ENCODE measurements around the gene SRSF11. TPM values are rescaled to one million over a fixed set of nuclear protein-coding genes. Genes with fewer than 3 reads are reported as not detected.

SRSF11 gene
- total RNA-seq, 1 donor from 2014 or later, result 185 TPM

- no peaks in the 10 kb centered on the region for H3K9me3 Mint-ChIP-seq (ENCODE audit: unreplicated experiment)
- Histone ChIP-seq H3K79me2 (ENCODE audit: insufficient read depth, low read length) (peaks cover 3% of the 10 kb centered on the region), H3K9me3 (ENCODE audit: insufficient read depth, low read depth, low read length) (no peaks in the 10 kb centered on the region), H3K4me1 (ENCODE audit: insufficient read depth, low read length) (no peaks in the 10 kb centered on the region), H3K36me3 (ENCODE audit: insufficient read depth, low read length) (peaks cover 32% of the 10 kb centered on the region), H3K4me2 (ENCODE audit: low read length) (no peak overlapping the region), H4K20me1 (ENCODE audit: insufficient read depth, low read length) (peaks cover 4% of the 10 kb centered on the region), H3K27me3 (ENCODE audit: insufficient read depth, low read length) (no peaks in the 10 kb centered on the region), H3K27ac (ENCODE audit: low read depth, low read length) (no peak overlapping the region), H2AFZ (ENCODE audit: low read depth, low read length) (no peak overlapping the region), H3K4me3 (ENCODE audit: insufficient read depth, low read depth, low read length) (no peak overlapping the region), H3K9ac (ENCODE audit: low read length) (no peak overlapping the region)
- H3K4me1 Mint-ChIP-seq (ENCODE audit: low read depth, unreplicated experiment), result no peaks in the 10 kb centered on the region
- H3K4me3 Mint-ChIP-seq (ENCODE audit: unreplicated experiment), result no peak overlapping the region
- H3K27me3 Mint-ChIP-seq (ENCODE audit: low read depth, unreplicated experiment), result no peaks in the 10 kb centered on the region
- peaks cover 2% of the 10 kb centered on the region for H3K36me3 Mint-ChIP-seq (ENCODE audit: low read depth, unreplicated experiment)
- TF ChIP-seq EZH2 (IDR thresholded peaks at IDR 0.05; ENCODE audit: insufficient read depth, low read length) (no peak), CTCF (IDR thresholded peaks at IDR 0.05; ENCODE audit: insufficient read depth, low read depth, low read length) (no peak)
- FAIRE-seq (no peak), DNase-seq (ENCODE audit: low read depth) (no peak)
- no peak overlapping the region for H3K27ac Mint-ChIP-seq (ENCODE audit: unreplicated experiment)
Observed at GRCh38 chr1:70295749-70296148, 74.6 kb downstream of the SRSF11 start.

GRCh38 chr1:70299472-70299871 is 78.3 kb downstream of the SRSF11 start:
- Mint-ChIP-seq H3K9me3 (ENCODE audit: unreplicated experiment) (no peaks in the 10 kb centered on the region), H3K36me3 (ENCODE audit: low read depth, unreplicated experiment) (peaks cover 4% of the 10 kb centered on the region), H3K27me3 (ENCODE audit: low read depth, unreplicated experiment) (no peaks in the 10 kb centered on the region), H3K4me3 (ENCODE audit: unreplicated experiment) (no peak overlapping the region), H3K27ac (ENCODE audit: unreplicated experiment) (no peak overlapping the region), H3K4me1 (ENCODE audit: low read depth, unreplicated experiment) (no peaks in the 10 kb centered on the region)
- H4K20me1 ChIP-seq (ENCODE audit: insufficient read depth, low read length), result no peaks in the 10 kb centered on the region
- FAIRE-seq (no peak), DNase-seq (ENCODE audit: low read depth) (no peak)
- H3K4me2 ChIP-seq (ENCODE audit: low read length), result no peak overlapping the region
- H3K9ac ChIP-seq (ENCODE audit: low read length), result no peak overlapping the region
- H3K9me3 ChIP-seq (ENCODE audit: insufficient read depth, low read depth, low read length), result no peaks in the 10 kb centered on the region
- TF ChIP-seq EZH2 (IDR thresholded peaks at IDR 0.05; ENCODE audit: insufficient read depth, low read length), result no peak
- TF ChIP-seq CTCF (IDR thresholded peaks at IDR 0.05; ENCODE audit: insufficient read depth, low read depth, low read length), result no peak
- no peaks in the 10 kb centered on the region for H3K27me3 ChIP-seq (ENCODE audit: insufficient read depth, low read length)
- H3K4me3 ChIP-seq (ENCODE audit: insufficient read depth, low read depth, low read length), result no peak overlapping the region
- H3K79me2 ChIP-seq (ENCODE audit: insufficient read depth, low read length), result peaks cover 6% of the 10 kb centered on the region
- peaks cover 16% of the 10 kb centered on the region for H3K36me3 ChIP-seq (ENCODE audit: insufficient read depth, low read length)
- H3K4me1 ChIP-seq (ENCODE audit: insufficient read depth, low read length), result no peaks in the 10 kb centered on the region
- no peak overlapping the region for H3K27ac ChIP-seq (ENCODE audit: low read depth, low read length)
- H2AFZ ChIP-seq (ENCODE audit: low read depth, low read length), result no peak overlapping the region

Other genes with a start within 250 kb of the SRSF11 start
- gene LRRC40, start 15.8 kb upstream of the SRSF11 start, total RNA-seq, result 18.3 and 20.2 TPM in 2 replicates
- 19.4 and 22.0 TPM in 2 replicates for gene ANKRD13C, start 133.3 kb downstream of the SRSF11 start, total RNA-seq
- gene CTH, start 189.9 kb downstream of the SRSF11 start, total RNA-seq, result 23.7 and 24.8 TPM in 2 replicates